Panc1 (cell line): Measurements from ENCODE around the gene IWS1.

Experiments
- CTCF ChIP-seq: fragments of 450-650 bp; IDR thresholded peaks from 2 replicates; pipeline ENCODE4 v1.5.1; 2017; ENCODE audit warnings: mild to moderate bottlenecking
- POLR2AphosphoS5 ChIP-seq: IDR thresholded peaks from 2 replicates; pipeline ENCODE4 v1.6.1; 2012; ENCODE audit warnings: mild to moderate bottlenecking, low read depth, low read length, moderate library complexity
- TCF7L2 ChIP-seq: IDR thresholded peaks from 2 replicates; pipeline ENCODE4 v1.6.1; 2011; ENCODE audit warnings: mild to moderate bottlenecking, low read depth, low read length, inconsistent platforms

GRCh38 chr2:127479866-127480743, 46.2 kb downstream of the IWS1 start:
- TF ChIP-seq CTCF = no peak
- no peak for TF ChIP-seq POLR2AphosphoS5
- TF ChIP-seq TCF7L2 = no peak
